TTC549 (cell line): Measurements from ENCODE around the gene ZNF19.
"Not testable (repeated sequence)": the region's sequence is repeated elsewhere in the genome, so short reads cannot be mapped to it uniquely, and the experiment has no call there.

Experiments
- FAIRE-seq: peaks from 2 replicates; lab custom pipeline; 2012; peaks lifted over from hg19 to GRCh38; lab: Jason Lieb, UNC

The ZNF19 gene

DNA sequence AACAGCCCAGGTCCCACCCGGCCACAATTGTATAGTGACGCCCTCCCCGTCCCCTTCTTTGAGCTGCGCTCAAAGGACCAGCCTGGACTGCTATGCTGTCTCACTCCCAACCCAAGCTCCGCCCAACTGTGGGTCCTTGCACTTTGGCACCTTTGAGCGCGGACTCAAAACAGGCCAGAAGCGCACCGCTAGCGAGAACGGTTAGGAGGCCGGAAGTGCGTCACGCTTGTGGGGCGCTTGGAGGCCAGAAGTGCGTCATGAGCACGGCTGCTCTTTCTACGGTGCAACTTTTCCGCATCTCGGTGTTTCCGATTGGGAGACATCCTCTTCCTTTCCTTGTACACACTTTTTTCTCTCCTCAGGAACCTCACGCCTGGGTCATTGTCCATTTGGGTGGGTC, at the start of gene ZNF19:
TSS of gene ZNF19 (minus strand) at position 203 of the 400 bp plus-strand sequence. CDS start 7,210 bp downstream, outside the sequence.
- no peak for FAIRE-seq

DNA sequence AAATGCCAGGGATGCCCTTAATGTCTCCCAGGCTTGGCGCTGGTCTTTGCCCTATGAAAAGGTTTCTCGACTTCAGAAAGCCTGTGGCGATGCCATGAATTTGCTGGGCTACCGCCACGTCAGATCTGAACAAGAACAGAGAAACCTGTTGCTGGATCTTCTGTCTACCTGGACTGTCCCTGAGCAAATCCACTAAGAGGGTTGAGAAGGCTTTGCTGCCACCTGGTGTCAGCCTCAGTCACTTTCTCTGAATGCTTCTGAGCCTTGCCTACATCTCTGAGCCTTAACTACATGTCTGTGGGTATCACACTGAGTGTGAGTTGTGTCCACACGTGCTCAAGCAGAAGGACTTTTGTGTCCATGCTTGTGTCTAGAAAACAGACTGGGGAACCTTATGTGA, 48.5 kb upstream of the ZNF19 start:
- FAIRE-seq = no peak

DNA sequence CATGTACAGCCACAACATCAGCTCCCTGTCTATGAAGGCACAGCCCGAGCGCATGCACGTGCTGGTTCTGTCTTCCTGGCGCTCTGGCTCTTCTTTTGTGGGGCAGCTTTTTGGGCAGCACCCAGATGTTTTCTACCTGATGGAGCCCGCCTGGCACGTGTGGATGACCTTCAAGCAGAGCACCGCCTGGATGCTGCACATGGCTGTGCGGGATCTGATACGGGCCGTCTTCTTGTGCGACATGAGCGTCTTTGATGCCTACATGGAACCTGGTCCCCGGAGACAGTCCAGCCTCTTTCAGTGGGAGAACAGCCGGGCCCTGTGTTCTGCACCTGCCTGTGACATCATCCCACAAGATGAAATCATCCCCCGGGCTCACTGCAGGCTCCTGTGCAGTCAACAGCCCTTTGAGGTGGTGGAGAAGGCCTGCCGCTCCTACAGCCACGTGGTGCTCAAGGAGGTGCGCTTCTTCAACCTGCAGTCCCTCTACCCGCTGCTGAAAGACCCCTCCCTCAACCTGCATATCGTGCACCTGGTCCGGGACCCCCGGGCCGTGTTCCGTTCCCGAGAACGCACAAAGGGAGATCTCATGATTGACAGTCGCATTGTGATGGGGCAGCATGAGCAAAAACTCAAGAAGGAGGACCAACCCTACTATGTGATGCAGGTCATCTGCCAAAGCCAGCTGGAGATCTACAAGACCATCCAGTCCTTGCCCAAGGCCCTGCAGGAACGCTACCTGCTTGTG, 47.8 kb upstream of the ZNF19 start:
- no peak for FAIRE-seq

DNA sequence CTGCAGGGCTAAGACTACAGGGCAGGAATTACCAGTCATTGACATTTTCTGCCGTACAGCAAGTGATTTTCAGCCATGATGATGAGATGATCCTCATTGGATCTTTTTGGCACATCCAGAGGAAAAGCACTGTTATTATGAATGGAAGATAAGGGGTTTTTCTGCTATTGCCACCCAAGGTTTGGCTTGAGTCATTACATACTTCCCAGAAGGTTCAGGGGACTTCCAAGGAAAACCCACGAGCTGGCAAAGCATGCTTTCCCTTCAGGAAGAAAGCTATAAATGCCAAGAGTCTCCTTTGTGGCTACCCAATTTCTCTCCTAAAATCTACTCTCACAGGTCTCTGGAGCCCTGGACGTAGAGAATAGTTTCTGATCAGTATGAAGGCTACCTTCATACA, 43.2 kb upstream of the ZNF19 start:
- FAIRE-seq = no peak

DNA sequence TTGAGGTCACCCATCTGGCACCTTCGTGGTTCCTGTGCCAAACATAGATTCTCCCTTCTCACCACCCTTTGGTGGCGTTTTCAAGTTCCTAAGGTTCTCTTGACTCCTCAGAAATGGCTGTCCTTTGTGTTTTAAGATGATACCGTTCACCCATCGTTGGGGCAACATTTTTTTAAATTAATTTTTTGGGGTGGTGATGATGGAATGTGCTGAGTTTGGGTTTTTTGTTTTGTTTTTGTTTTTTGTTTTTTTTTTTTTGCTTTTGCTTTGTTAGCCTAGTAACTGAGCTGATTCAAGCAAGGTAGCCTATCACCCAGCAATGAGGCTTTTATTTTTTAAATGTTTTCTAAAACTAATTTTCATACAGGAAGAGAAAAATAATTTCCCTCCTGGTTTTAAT, 39.7 kb upstream of the ZNF19 start:
- no peak for FAIRE-seq

DNA sequence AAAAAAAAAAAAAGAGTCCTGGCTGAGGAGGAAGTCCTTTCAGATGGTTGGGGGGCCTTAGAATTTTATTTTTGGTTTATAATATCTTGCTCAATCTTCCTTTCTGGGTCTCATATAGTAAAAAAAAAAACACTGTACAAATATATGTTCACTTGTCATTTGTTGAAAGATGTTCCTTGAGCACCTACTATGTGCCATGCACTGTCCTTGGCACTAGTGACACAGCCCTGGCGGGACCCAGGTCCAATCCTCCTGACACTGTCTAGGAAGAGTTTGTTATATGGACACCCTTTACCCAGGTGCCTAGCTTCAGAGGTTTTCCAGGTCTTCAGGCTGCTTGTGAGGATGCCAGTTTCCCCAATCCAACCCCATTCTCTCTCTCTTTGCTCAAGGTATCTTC, 39.1 kb upstream of the ZNF19 start:
- no peak for FAIRE-seq

DNA sequence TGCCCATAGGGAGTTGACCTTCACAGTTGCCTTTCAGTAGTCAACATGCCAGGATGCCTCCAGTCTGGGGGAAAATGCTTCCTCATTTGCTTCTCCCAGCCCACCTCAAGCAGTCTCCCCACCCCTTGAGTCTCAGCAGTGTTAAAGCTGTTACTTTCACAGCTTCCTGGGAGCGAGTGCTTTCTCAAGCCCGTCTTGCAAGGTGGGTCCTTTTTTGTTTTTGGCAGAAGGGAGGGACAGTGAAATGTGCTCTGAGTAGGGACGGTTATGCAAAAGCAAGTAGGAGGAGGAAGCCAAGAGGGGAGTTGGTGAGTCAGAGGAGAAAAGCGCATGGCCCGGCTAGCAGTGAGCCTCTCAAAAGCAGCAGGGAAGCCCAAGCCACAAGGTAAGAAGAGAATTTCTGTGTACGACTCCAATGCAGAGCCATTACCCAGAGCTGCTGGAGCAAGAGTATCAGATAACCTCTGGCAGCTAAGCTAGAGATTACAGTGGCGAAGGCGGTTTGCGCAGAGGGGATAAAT, 37.0 kb upstream of the ZNF19 start, which contains the start of gene CHST4:
TSS of gene CHST4 (plus strand) at position 316 of the 521 bp plus-strand sequence. CDS start 10,252 bp downstream, outside the sequence.
- FAIRE-seq = no peak

DNA sequence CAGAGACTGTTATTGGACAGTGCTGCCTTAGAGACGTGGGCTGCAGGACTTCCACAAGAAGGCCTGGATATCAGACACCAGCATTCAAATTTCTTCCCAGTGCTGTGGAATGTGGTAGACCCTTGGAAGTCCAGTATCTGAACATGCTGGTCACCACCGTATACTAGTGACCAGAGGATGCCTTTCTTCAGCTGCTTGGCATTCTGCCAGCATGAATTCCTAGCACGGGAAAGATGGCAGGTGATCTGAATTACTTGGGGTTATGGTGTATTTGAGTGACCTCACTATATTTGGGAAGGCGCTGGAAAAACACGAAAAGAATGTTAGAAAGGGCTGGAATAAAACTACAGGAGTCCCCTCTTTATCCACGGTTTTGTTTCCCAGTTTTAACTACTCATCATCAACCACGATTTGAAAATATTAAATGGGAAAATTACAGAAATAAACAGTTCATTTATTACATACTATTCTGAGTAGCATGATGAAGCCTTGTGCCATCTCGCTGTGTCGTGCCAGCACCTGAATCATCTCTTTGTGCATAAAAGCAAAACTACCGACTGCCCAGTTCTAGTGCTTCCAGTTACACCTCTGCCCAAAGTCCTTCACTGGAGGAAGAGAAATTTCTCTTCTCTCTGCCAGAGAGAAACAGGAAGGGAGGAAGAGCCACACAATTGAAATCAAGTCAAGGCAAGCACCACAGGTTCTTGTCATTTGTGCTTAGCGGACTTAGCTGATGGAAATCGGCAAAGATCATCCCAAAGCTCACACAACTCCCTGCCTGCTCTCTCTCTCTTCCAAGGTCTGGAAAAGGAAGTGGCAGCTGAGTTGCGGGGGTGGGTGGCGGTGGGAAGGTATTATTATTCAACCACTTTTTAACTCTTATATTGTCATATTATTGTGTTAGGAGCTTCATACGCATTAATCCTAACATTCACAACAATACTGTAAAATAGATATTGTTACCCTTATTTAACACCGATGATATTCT, 35.7 kb upstream of the ZNF19 start:
- no peak for FAIRE-seq

DNA sequence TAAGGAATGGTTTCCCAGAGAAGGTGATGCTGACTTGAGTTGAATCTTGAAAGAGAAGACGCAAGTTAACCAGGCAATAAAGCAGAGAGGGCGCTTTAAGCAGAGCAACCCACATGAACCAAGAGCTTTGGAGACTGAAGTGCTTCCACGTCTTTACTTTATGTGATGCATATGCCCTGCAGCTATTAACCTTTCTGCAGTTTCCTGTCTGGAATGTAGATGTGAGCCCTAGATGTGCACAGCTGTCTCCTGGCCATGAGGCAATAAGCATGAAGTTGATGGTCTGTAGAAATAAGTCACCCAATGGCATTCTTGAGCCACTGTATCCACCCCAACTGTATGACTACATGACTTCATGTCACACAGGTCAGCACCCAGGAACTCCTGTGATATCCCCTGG, 31.4 kb upstream of the ZNF19 start:
- no peak for FAIRE-seq

DNA sequence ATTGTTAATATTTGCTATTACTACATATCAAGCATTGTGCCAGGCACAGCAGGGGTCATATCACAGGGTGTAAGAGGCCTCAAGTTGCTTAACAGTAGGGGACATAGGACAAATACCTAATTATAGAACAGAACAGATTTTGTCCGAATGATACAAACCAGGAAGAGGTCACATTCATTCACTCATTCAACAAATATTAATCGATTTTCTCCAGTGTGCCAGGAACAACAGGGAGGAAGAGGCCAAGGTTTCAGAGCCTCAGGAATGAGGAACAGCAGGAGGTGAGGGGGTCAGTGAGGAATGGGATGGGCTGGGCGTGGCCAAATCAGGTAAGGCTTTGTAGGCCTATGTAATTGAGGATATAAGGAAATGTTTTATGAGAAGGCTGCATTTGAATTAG, 25.9 kb upstream of the ZNF19 start:
- FAIRE-seq = no peak

DNA sequence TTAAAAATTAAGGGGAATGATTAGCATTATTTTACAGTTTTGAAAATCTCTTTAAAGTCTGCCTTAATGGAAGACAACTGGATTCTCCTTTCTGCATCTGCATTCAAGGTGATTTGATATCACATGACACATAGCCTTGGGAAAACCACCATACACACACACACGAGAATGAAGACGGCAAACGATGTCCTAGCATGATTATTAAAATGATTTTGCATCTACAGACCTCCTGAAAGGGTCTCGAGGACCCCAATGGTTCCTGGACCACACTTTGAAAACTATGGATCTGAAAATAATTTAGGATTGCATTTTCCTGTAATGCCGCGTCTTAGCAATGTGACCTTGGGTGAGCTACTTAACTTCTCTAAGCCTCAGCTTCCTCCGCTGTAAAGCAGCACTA, 25.4 kb upstream of the ZNF19 start:
- no peak for FAIRE-seq

DNA sequence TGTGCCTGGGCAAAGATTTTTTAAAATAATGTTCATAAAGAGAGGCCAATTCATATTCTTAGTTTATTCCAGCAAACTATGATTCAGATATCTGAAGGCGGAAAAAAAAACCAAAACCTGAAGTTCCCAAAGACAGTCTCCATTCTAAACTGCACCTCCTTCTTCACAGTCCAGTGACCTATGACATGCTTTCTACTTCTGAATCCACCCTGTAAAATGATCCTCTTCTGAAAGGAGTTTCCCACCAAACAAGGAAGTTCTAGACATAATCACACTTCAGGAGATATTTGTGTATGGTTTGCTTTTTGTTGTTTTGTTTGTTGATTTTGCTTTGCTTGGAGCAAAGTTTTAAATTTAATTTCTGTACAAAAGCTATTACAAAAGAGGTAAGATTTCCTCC, 24.2 kb upstream of the ZNF19 start:
- no peak for FAIRE-seq

DNA sequence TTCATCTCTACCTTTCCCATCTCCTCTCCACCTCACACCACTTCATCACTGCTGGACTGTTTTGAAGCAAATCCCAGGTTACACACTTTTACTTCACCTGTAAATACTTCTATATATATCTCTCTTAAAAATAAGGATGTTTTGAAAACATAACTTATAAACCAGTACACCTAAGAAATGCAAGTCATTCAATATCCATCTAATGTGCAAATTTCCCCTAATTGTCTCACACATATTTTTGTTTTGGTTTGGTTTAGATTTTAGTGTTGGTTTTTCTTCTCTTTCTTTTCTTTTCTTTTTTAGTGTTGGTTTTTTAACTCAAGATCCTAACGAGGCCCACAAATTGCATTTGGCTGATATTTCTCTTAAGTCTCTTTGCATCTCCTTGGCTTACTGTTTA, 17.9 kb upstream of the ZNF19 start:
- FAIRE-seq = no peak

DNA sequence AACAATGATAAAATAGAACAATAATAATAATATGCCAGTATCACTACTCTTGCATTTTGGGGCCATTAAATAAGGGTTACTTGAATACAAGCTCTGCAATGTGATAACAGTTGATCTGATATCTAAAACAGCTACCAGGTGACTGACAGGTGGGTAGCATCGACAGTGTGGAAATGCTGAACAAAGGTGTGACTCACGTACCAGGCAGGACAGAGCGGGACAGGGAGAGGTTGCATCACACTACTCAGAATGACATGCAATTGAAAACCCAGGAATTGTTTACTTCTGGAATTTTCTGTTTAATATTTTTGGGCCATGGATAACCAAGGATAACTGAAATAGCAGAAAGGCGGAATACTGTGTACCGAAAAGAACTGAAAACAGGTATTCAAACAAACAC, 15.8 kb upstream of the ZNF19 start:
- no peak for FAIRE-seq

DNA sequence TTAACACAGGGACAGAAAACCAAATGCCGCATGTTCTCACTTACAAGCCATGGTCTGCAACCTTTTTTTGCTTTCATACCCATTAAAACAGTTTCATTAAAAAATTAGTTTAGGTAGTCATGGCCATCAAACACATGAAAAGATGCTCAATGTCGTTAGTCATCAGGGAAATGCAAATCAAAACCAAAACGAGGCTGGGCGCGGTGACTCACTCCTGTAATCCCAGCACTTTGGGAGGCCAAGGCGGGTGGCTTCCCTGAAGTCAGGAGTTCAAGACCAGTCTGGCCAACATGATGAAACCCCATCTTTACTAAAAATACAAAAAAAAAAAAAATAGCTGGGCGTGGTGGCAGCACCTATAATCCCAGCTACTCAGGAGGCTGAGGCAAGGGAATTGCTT, 14.9 kb upstream of the ZNF19 start:
- FAIRE-seq = not testable (repeated sequence)

DNA sequence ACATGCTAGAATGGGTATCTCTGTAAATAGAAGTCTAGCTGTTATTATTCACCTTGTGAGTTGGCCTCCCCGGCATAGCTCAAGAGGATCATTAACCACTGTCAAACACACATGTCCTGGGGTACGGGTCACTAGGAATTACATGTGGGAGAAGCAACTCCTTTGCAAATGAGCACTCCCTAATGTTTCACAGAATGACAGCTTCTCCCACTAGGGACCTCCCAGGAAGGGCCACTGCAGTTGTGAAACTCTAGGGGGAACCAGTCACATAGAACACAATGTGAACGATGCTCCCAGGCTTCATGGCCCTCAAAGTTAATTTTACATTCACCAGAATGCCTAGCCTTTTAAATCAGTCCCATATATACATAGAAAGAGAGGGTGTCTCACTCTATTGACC, 12.4 kb upstream of the ZNF19 start:
- FAIRE-seq = no peak

DNA sequence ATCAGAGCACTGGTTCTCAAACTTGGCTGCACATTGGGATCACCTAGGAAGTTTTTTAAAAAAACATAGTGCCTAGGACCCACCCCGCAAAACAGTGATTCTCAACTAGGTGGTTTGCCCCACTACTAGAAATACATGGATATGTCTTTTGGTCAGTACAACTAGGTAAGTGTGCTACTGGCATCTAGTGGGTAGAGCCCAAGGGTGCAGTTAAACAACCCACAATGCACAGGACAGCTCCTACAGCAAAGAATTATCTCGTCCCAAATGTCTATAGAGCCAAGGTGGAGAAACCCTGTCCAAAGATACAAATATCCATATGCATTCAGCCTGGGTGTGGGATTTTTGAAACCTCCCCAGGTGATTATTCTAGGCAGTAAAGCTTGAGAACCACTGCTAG, 11.8 kb upstream of the ZNF19 start:
- no peak for FAIRE-seq

DNA sequence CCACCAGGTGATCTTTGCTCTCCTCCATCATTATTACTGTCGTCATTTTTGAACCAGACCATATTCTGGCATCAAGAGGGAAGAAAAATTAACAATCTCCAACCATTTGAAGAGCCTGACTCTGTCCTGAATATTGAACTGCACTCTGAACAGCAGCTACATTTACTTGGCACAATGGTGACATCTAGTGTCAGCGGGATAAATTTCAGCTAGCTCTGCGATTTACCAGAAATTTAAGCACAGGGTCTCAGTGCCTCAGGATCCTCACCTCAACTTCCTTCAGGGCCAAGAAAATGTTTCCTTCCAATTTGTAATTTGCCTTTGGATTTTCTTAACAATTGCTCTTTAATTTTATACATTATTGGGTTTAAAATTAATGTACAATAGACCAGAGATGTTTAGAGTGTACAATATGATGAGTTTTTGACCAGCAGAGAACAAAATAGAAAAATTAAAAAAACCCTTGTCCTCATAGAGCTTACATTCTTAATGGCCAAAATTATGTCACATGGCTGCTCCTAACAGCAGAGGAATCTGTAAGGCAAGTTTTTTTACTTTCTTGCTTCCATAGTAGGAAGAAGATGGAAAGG, 10.7 kb upstream of the ZNF19 start:
- peak; percentile 39 for FAIRE-seq

DNA sequence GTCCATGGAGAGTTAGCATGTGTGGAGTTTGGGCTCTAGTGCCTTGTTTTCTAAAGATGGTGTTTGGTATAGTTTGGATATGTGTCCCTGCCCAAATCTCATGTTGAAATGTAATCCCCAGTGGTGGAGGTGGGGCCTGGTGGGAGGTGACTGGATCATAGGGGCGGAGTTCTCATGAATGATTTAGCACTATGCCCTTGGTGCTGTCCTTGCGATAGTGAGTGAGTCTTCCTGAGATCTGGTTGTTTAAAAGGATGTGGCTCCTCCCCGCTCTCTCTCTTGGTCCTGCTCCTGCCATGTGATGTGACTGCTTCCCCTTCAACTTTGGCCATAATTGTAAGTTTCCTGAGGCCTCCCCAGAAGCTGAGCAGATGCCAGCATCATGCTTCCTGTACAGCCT, 8.9 kb upstream of the ZNF19 start:
- no peak for FAIRE-seq

DNA sequence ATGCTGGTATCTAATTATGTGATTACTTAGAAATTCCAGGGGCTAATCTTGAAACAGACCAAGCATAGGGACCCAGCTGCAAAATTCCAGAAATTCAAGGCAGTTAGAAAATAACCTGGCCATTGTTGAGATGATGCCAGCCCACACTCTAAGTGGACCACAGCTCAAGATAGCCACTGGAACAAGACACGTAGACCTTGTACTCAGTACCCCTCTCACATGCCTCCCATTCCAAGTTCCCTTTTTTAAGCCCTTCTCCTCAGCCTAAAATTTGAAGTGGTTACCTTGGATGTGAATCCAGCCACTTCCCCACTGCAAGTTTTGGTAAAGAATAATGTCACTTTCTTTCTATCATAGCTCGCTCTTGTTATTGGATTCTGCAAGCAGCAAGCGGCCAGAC, 4.1 kb upstream of the ZNF19 start:
- FAIRE-seq = no peak

DNA sequence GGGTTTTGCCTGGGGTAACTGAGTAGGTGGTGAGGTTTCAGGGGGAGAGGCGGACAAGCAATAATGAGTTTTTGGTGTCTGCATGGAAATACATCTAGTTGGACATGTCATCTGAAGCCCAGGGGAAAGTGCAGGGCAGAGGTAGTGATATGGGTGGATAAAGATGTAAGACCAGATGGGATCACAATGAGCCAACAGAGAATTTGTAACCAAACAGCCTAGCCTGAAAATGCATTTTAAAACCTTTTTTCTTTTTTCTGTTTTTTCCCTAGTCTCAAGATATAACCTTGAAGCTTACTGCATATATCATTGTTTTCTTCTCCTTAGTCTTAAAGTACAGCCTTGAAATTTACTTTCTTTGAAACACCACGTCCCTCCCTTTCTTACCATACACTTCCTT, 3.7 kb upstream of the ZNF19 start:
- FAIRE-seq = no peak

DNA sequence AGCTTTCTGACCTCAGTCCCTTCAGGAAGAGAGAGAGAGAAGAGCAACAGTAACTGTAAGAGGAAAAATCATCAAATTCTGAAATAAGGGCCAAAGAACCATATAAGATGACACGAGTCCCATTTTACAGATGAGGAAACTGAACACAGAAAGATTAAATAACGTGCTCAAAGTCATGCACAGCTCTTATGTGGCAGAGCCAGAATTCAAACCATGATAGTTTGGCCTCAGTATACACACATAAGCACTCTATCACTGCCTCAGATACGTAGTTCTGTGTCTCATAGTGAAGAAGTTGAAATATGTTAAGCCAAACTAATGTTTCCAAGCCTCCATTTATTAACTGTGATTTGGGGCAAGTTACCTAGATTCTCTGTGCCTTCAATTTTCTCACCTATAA, 1.9 kb upstream of the ZNF19 start:
- FAIRE-seq = no peak

DNA sequence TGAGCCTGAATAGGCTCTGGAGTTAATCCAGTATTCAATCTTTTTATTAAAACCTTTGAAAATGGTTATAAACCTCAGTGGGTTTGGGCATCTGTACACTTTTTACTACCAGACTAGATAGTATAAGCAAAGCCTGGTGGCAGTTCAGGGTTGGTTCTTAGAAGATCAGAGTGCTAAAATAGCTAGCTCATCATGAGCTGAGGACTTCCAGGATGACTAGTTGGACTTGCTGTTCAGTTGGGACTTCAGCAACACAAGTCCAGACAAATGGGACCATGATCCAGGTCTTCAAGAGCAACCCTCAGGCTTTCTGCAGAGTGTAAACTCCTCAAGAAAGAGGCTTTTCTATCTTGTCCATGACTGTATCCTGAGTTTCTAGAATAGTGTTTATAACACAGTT, 1.2 kb upstream of the ZNF19 start:
- no peak for FAIRE-seq
